ENCODE measurements around the gene CRELD2.

DNA sequence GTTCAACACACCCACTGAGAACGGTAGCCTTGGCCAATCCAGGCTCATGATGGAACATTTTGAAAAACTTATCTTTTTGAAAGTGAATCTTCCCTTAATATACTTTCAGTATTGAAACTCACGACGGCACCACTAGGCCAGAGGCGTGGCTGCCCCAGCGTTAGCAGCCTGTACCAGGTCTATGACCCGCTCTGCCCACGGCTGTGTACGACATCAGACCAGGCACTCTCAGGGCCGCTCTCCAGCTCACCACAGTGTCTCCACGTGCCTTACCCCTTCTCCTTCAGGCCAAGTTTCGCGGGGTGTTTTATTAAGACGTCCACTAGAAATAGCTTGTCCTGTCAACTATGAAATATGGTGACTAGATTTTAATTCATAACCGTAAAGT is 31.4 kb upstream of the CRELD2 start:
- no peak for TF ChIP-seq CTCF (optimal IDR thresholded peaks at IDR 0.05 in 1 of 3, IDR thresholded peaks at IDR 0.05 in 1 of 3, conservative IDR thresholded peaks at IDR 0.05 in 1 of 3; ENCODE audit: extremely low read depth in 1 of 3, insufficient read depth in 2 of 3, low read length in 3 of 3)
- no peak for TF ChIP-seq EZH2 (IDR thresholded peaks at IDR 0.05; ENCODE audit: low read length)
